NCI-H748 treated with DMSO at 0.1 percent for 48 hours (cell line): Measurements from ENCODE around the gene PNPLA1.
A peak's percentile ranks its signal among the peaks of the same experiment; 100 is the strongest.

Experiments
- DNase-seq: peaks from one replicate; lab custom pipeline; 2025; lab: John Stamatoyannopoulos, UW

PNPLA1 gene

GRCh38 chr6:36285187-36285671 is 15.4 kb downstream of the PNPLA1 start:
- DNase-seq, result no peak

DNA sequence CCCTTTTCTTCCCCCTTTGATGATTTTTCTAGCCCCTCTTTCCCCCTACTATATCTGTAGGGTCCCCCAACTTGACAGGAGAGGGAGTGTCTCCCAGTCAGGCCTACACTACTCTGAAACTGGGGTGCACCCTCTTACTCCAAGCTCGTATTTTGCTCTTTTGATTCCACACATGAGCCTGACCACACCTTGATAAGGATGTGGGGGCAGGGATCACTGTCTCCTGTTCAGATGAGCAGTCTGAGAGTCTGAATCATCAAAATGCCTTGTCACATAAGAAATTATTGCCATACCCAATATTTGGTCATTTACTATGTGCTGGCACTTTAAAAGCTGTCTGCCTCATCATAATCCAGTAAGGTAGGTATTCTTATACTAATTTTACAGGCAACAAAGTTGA is 15.9 kb downstream of the PNPLA1 start:
- DNase-seq, result no peak

- DNase-seq, result no peak
Measured at GRCh38 chr6:36286858-36287257, 17.0 kb downstream of the PNPLA1 start.

DNA sequence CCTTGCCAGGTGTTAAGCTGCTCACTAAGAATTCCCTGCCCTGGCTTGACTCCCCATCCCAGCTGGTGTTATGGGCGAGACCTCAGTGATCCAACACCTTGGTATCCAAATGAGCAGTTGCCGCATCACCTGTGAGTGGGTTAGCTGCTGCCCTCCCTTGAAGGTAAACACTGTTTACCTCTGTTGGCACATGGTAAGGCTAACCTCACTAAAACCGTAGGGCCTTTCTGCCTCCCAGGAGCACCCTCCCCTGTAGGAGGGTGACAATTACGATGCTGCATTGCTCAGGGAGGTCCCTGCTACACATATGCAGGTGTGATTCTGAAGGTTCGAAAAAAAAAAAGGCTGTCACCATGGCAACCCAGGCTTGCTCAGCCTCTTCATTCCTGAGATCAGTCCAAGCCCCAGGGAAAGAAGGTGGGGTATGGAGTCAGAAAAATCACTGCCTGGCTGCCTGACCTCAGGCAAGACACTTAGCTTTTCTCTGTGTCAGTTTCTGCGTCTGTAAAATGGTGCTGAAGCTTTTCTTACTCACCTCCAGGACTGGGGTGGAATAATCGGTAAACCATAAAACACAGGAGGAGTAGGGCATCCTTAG is 19.5 kb downstream of the PNPLA1 start:
- no peak for DNase-seq

- no peak for DNase-seq
Measured at GRCh38 chr6:36290668-36291620, 21.1 kb downstream of the PNPLA1 start.

GRCh38 chr6:36292170-36292569 is 22.3 kb downstream of the PNPLA1 start:
- DNase-seq, result no peak

DNA sequence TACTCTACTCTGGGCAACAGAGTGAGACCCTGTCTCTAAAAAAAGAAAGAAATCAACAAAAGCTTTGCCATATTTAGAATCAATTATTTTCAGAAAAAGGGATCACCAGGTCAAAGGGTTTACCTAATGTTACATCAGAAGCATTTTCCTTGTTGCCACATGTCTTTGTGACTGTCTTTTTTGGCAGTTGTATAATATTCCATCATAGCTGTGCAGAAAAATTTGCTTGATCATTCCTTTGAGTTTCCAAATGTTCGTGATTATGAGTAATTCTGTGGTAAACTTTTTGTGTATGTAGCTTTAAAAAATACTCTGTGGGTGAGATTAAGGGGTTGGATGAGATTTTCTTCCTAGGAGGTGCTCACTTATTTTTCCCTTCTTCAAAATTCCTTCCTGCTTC is 26.4 kb downstream of the PNPLA1 start:
- no peak for DNase-seq

DNA sequence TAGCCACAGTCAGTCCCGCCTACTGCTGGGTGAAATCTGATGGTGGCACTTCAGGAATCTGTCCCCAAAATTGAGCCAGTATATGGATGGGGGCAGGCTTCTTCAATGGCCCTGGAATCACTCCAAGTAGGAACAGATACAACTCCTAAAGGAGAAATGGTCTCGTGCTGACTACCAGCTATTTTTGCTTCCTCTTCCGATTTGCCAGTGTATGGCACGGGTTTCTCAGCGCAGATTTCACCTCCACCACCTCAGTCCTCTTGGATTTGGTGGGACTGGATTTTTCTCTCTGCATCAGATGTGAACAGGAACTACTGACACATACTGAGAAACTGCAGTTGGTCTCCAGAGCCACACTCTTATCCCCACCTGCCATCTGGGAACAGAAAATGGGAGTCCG is 27.2 kb downstream of the PNPLA1 start:
- DNase-seq, result no peak

DNA sequence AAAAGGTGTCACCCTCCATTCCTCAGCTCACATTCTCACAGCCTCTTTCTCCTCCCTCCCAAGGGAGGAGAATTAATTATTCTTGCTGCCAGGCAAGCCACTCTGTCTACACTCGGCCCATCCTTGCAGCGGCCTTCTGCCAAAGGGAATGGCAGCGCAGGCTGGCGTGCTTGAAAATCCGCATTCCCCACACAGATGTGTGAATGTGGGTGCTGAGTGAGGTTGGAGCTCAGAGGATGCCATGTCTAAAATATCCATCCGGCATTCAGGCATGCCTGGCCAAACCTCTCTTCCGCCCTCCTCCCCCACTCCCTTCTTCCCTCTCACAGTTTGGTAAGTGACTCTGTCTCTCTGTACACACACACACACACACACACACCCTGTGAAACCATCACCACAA is 27.7 kb downstream of the PNPLA1 start:
- DNase-seq, result no peak

DNA sequence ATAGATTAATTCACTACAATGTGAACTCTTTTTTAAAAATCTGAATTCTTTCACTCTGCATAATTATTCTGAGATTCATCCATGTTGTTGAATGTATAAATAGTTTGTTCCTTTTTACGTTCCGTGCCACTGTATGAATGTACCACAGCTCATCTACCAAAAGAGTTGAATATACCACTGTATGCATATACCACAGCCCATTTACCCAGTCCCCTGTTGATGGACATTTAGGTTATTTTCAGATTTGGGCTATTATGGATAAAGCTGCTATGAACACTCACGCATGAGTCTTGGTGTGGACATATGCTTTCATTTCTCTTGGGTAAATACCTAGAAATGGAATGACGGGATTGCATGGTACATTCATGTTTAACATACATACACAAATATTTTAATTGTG is 28.2 kb downstream of the PNPLA1 start:
- DNase-seq, result no peak

GRCh38 chr6:36301085-36301658 is 31.3 kb downstream of the PNPLA1 start:
- no peak for DNase-seq

GRCh38 chr6:36301781-36302180 is 31.9 kb downstream of the PNPLA1 start:
- DNase-seq, result no peak

DNA sequence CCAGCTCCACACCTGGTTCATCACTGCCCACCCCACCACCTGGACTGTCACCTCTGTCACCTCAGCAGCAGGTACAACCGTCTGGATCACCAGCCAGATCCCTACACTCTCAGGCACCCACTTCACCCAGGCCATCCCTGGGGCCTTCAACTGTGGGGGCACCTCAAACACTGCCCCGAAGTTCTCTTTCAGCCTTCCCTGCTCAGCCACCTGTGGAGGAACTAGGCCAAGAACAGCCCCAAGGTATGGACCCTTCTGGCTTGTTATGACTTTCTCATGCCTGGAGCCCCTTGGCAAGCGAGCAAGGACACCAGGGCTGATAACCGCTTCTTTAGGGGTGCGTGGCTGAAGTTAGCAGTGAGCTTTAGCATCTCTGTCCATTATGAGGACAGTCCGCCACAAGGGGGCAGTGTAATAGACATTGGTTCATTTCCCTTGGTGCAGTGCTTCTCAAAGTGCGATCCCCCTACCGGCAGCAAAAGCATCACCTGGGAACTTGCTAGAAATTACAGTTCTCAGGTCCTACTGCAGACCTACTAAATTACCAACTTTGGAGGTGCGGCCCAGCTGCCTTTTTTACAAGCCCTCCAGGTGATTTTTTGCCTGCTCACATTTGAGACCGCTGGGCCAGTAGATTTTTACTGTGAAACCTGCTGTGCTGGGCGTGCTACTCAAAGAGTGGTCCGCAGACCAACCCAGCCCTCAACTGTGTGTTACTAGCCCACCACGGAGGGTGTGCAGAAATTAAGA is 32.5 kb downstream of the PNPLA1 start:
- peak; percentile 72 for DNase-seq

DNA sequence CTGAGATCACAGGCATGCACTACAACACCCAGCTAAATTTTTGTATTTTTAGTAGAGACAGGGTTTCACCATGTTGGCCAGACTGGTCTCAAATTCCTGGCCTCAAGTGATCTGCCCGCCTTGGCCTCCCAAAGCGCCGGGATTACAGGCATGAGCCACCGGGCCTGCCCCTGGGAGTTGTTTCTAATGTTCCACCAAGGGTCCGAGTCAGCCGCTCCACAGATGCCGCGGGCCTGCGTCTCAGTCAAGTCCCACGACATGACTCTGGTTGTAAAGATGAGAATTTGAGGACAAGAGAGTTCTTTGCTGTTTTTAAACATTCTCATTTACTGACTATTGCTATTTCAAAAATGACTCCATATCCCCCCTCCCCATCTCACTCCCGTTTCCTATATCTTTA is 36.0 kb downstream of the PNPLA1 start:
- no peak for DNase-seq

- DNase-seq, result no peak
Measured at GRCh38 chr6:36306375-36306774, 36.5 kb downstream of the PNPLA1 start.

DNA sequence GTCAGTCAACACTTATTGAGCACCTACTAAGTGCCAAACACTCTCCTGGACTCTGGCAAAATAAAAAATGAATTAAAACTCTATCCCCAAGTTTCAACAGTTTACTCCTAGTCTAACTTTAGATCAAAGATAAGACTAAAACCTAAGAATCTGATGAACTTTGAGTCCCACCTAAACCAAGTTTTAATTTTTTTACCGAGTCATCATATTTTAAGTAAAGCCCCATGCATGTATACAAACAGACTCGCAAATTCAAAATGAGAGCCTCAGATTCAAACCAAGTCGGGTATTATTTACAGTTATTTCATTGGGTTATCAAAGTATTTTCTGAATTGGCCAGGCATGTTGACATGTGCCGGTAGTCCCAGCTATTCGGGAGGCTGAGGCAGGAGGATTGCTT is 38.7 kb downstream of the PNPLA1 start:
- DNase-seq, result no peak

- DNase-seq, result no peak
Measured at GRCh38 chr6:36309203-36309602, 39.3 kb downstream of the PNPLA1 start.

DNA sequence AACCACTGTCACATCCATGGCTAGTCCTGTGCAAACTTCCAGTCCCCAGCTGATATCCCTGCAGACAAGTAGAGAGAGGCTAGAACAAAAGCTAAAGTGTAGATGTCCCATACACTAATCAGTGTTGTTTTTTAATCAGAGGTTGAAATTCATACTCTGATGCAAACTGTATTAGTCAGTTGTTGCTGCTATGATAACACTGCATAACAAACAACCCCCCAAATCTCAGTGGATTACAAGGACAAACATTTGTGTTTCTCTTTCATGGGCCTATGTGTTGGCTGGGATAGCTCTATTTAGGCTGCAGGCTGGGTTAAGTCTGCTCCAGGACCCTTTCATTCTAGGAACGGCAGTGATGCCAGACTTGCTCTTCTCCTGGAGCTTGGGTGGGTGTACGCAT is 40.0 kb downstream of the PNPLA1 start:
- DNase-seq, result no peak

DNA sequence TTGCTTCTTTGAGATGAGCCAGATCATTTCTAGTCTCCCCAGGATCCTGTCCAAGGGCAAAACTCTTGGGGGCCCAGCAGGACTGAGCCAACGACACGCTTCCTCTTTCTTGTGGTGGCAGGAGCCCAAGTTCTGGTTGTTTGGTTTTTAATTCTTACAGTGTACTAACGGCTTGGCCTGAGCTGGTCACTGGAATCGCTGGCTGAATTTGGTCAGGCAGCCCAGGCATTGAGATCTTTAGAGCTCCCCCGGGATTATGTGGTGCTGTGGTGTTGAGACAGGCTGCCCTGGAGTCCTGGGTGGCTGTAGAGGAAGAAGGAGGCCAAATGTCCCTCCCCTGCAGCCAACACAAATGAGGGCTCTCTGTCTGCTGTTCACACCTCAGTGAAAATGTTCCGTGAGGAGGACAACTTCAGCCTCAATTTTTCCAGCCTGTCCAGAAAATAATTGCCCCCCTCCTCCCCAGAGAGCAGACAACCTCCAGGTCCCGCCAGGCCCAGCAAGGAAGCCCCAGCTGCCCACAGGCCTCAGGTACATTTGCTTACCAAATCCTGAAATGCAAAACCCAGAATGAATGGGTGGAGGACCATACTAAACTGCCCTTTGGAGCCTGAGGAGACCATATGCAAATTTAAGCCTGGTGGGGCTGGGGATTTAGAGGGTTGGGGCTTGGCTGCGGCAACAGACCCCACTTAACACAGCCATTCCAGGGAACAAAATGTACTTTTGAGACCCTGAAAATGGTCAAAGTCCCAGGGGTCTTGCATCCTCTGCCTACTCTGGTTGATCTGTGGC is 43.2 kb downstream of the PNPLA1 start:
- no peak for DNase-seq

DNA sequence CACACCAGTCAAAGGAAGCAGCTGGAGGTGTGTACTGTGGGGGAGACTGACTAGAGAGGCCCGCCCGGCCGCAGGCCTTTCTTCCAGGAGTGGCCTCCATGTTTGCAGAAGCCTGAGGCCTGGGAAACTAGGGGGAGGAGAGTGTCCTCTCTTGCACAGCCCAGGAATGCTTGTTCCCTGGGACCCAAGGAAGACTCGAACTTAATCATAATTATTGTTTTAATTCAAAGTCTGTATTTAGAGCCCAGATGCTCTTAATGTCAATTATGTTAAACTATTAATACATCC is 43.7 kb downstream of the PNPLA1 start:
- no peak for DNase-seq

GRCh38 chr6:36314221-36315014 is 44.6 kb downstream of the PNPLA1 start:
- DNase-seq, result peak; percentile 8
